Activated CD4-positive, alpha-beta T cell treated with anti-CD3 and anti-CD28 coated beads, Interleukin-2, amount 10 ng/mL, durations not matched to agents 24 days and 14 days (primary cell): ENCODE results near the gene KCNF1. TPM values are rescaled to one million over a fixed set of nuclear protein-coding genes. Genes with fewer than 3 reads are reported as not detected.

Experiments
- DNase-seq: peaks from one replicate; pipeline ENCODE4 v3.0.0; 2022
- H3K27ac Mint-ChIP-seq: one replicate; pipeline ENCODE4 v1.8.0; 2022; ENCODE audit warnings: mild to moderate bottlenecking, mixed read lengths
- H3K27me3 Mint-ChIP-seq: one replicate; pipeline ENCODE4 v1.8.0; 2022; ENCODE audit warnings: mixed read lengths
- H3K36me3 Mint-ChIP-seq: one replicate; pipeline ENCODE4 v1.8.0; 2022; ENCODE audit warnings: low read depth, mild to moderate bottlenecking, mixed read lengths
- H3K4me1 Mint-ChIP-seq: one replicate; pipeline ENCODE4 v1.8.0; 2021; ENCODE audit warnings: mixed read lengths
- H3K4me3 Mint-ChIP-seq: one replicate; pipeline ENCODE4 v1.8.0; 2022; ENCODE audit warnings: mild to moderate bottlenecking, moderate library complexity, mixed read lengths
- H3K9me3 Mint-ChIP-seq: one replicate; pipeline ENCODE4 v1.8.0; 2021; ENCODE audit warnings: mixed read lengths
- intact Hi-C: fragments of 100-400 bp; cut with micrococcal nuclease; formaldehyde crosslinking; loops from one replicate; pipeline ENCODE4 v1.15.1; 2023
- total RNA-seq: library from RNA; stranded (reverse); gene quantifications from 2 replicates; pipeline ENCODE4 v1.2.3, GENCODE V29; 2022

KCNF1 gene
- total RNA-seq, 1 donor from 2014 or later = not detected

GRCh38 chr2:10915236-10915635 lies 3.5 kb downstream of the KCNF1 start:
- Mint-ChIP-seq H3K27ac (no peak overlapping the region), H3K4me1 (no peaks in the 10 kb centered on the region), H3K36me3 (no peaks in the 10 kb centered on the region), H3K9me3 (no peaks in the 10 kb centered on the region), H3K27me3 (peaks cover 23% of the 10 kb centered on the region), H3K4me3 (no peak overlapping the region)
- intact Hi-C loops = no loop called here
- no peak for DNase-seq

DNA sequence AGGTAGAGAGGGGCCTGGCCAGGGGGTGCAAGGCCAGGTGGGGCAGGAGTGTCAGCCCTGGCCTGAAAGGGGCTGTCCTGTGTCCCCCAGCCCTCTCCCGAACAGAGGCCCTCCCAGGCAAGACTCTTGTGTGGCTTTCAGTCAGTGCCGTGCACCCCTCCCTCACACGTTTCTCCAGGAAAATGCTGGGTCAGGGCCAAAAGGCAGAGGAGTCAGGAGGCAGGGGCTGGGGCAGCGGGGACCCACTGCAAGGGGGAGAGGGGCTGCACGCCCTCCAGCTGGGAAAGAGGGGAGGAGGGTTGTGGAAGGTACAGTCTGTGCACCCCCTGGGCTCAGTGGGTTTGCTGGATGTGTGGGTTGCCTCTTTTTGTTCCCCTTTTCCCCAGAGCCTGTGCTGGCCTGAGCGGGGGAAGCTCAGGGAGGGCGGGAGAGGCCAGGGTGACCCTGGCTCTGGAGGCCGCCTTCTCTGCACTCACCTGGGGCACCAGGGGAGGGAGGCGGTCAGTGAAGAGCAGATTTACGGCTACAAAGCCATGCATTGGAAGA lies 4.1 kb downstream of the KCNF1 start:
- H3K36me3 Mint-ChIP-seq = no peaks in the 10 kb centered on the region
- H3K9me3 Mint-ChIP-seq = no peaks in the 10 kb centered on the region
- no peaks in the 10 kb centered on the region for H3K4me1 Mint-ChIP-seq
- H3K4me3 Mint-ChIP-seq = no peak overlapping the region
- no peak overlapping the region for H3K27ac Mint-ChIP-seq
- H3K27me3 Mint-ChIP-seq = peaks cover 20% of the 10 kb centered on the region
- intact Hi-C loops = no loop called here
- no peak for DNase-seq

- H3K4me3 Mint-ChIP-seq = no peak overlapping the region
- H3K27me3 Mint-ChIP-seq = peaks cover 14% of the 10 kb centered on the region
- H3K9me3 Mint-ChIP-seq = no peaks in the 10 kb centered on the region
- no peaks in the 10 kb centered on the region for H3K4me1 Mint-ChIP-seq
- intact Hi-C loops = no loop called here
- no peak for DNase-seq
- H3K27ac Mint-ChIP-seq = no peak overlapping the region
- no peaks in the 10 kb centered on the region for H3K36me3 Mint-ChIP-seq
Observed at GRCh38 chr2:10916953-10917352, 5.2 kb downstream of the KCNF1 start.

DNA sequence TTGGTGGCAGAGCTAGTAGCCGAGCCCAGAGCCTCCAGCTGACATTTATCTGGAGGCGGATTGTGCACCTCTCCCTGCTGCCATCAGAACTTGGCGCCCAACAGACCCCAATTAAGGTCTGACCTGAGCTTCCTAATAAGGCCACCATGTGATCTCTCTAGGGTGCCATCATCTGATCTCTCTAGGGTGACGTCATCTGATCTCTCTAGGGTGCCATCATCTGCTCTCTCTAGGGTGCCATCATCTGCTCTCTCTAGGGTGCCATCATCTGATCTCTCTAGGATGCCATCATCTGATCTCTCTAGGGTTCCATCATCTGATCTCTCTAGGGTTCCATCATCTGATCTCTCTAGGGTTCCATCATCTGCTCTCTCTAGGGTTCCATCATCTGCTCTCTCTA lies 6.2 kb downstream of the KCNF1 start:
- no peak overlapping the region for H3K27ac Mint-ChIP-seq
- H3K4me3 Mint-ChIP-seq = no peak overlapping the region
- H3K36me3 Mint-ChIP-seq = no peaks in the 10 kb centered on the region
- H3K4me1 Mint-ChIP-seq = no peaks in the 10 kb centered on the region
- intact Hi-C loops = no loop called here
- H3K9me3 Mint-ChIP-seq = no peaks in the 10 kb centered on the region
- DNase-seq = no peak
- H3K27me3 Mint-ChIP-seq = peaks cover 9% of the 10 kb centered on the region

DNA sequence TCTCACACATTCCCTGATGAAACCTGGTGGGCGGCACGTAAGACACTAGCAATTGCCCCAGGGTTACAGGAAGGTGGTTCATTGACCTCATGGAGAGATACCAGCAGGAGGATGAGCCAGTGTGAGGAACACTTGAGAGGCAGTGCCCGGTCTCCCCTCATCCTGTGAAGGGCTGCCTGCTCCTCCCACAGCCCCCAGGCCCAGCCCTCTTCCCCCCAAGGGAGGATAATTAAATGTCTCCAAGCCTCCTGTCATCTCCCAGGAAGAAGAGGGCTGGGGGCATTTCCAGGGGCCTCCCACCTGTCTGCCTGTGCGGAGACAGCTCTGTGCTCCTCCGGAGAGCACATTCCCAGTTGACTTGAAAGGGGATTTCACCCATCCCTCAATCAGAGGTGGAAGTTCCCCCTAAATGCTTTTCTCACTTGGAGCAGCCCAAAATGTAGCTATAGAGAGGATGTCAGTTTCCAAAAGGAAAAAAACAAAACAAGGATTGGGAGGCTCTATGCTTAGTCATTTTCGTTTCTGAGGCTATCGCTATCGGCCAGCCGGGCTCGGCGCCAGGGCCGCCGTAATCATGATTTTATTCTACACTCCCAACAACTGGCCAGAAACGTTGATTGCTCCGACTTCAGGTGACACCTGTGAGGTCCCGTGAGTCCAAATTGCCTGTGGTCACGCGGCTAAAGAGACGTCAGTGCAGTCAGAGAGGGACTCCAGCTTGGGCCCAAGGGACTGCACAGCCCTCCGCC lies 7.1 kb downstream of the KCNF1 start:
- no peak for DNase-seq
- no peaks in the 10 kb centered on the region for H3K4me1 Mint-ChIP-seq
- no peaks in the 10 kb centered on the region for H3K9me3 Mint-ChIP-seq
- intact Hi-C loops = no loop called here
- no peak overlapping the region for H3K4me3 Mint-ChIP-seq
- H3K27ac Mint-ChIP-seq = no peak overlapping the region
- no peaks in the 10 kb centered on the region for H3K36me3 Mint-ChIP-seq
- peaks cover 4% of the 10 kb centered on the region for H3K27me3 Mint-ChIP-seq

DNA sequence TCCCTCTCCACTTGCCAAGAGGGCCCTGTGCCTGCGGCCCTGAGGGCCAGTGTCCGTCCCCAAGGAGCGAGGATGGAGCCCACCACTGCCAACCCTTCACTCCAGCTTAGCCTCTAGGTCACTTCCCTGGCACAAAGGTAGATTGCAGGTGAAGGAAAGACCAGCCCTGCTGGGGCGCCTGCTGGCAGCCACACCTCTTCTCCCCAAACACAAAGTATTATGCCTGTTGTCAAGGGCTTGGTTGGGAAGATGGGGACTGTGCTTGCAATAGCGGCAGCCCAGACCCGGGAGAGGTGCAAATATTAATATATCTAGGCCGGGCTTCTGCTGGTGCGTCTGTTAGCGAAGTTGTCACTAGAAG lies 7.7 kb downstream of the KCNF1 start:
- H3K27me3 Mint-ChIP-seq = peaks cover 4% of the 10 kb centered on the region
- H3K9me3 Mint-ChIP-seq = no peaks in the 10 kb centered on the region
- H3K27ac Mint-ChIP-seq = no peak overlapping the region
- no peak for DNase-seq
- H3K36me3 Mint-ChIP-seq = no peaks in the 10 kb centered on the region
- intact Hi-C loops = no loop called here
- no peaks in the 10 kb centered on the region for H3K4me1 Mint-ChIP-seq
- H3K4me3 Mint-ChIP-seq = no peak overlapping the region

DNA sequence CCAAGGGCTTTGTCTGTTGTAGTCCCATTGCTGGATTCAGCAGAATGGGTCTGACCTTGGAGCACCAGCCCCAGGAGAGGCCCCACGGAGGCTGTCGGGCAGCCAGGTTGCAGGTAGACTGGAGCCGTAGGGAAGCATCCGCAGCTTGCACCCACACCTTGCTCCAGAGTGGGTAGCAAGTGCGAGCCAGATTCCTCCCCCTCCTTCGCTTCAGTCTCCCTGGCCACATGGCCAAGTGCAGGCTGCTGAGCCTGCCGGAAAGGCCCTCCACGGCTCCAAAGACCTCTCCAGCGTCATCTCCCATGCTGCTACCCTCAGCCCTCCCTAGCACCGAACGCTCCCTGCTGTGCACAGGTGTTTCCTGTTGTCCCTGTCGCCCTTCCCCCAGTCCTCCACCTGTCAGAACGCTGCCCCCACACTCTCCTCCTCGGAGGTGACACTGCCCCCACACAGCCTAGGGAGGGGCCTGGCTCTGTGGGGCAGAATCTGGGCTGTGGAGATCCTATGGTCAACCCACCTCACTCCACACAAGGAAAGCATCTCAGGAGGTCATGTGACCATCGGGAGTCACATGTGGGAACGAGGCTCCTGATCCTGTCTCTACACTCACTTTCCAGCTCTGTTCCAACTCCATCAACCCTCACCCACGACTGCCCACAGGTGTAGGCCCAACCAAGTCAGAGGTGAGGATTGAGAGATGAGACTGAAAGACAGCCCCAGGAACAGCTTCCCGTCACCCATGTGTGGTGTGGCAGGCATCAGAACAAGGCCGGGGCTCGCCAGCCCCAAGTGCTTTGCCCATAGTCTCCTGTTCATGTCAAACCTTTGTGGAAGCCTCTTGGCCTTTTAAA lies 8.3 kb downstream of the KCNF1 start:
- no peaks in the 10 kb centered on the region for H3K9me3 Mint-ChIP-seq
- no peak overlapping the region for H3K27ac Mint-ChIP-seq
- intact Hi-C loops = no loop called here
- no peaks in the 10 kb centered on the region for H3K27me3 Mint-ChIP-seq
- no peak for DNase-seq
- H3K4me1 Mint-ChIP-seq = no peaks in the 10 kb centered on the region
- H3K4me3 Mint-ChIP-seq = no peak overlapping the region
- H3K36me3 Mint-ChIP-seq = no peaks in the 10 kb centered on the region

DNA sequence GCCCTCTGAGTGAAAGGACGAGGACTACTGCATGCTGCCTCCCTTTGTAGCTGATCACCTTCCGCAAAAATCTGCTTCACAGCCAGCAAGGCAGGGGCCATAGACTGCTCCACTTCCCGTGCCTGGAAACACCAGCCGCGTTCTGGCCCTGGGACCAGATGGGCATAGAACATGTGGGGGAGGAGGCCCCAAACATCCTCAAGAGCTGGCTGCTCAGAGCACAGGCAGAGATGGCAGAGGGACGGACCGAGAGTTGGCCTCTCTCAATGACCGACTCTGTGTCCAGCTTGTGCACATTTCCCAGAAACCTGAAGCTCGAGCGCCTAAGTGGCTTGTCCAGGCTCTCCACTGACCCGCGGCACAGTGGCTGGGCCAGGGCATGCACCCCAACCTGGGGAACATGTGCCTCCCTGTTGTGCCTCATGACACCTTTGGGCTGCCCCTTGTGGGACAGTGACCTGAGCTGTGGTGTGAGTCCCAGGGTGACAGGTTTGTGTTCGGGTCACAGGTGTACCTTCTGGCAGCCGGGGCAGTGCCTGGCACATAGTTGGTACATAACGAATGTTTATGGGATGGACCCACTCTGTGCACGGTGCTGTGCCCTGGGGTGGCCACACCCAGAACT lies 9.1 kb downstream of the KCNF1 start:
- no peak for DNase-seq
- Mint-ChIP-seq H3K4me3 (no peak overlapping the region), H3K4me1 (no peaks in the 10 kb centered on the region), H3K36me3 (no peaks in the 10 kb centered on the region), H3K27ac (no peak overlapping the region), H3K9me3 (no peaks in the 10 kb centered on the region), H3K27me3 (no peaks in the 10 kb centered on the region)
- intact Hi-C loops = no loop called here

- no peaks in the 10 kb centered on the region for H3K4me1 Mint-ChIP-seq
- intact Hi-C loops = no loop called here
- DNase-seq = no peak
- no peaks in the 10 kb centered on the region for H3K27me3 Mint-ChIP-seq
- no peaks in the 10 kb centered on the region for H3K9me3 Mint-ChIP-seq
- H3K36me3 Mint-ChIP-seq = no peaks in the 10 kb centered on the region
- no peak overlapping the region for H3K4me3 Mint-ChIP-seq
- H3K27ac Mint-ChIP-seq = no peak overlapping the region
Observed at GRCh38 chr2:10921525-10921924, 9.8 kb downstream of the KCNF1 start.

- Mint-ChIP-seq H3K27ac (no peak overlapping the region), H3K9me3 (no peaks in the 10 kb centered on the region), H3K4me1 (no peaks in the 10 kb centered on the region), H3K36me3 (no peaks in the 10 kb centered on the region), H3K27me3 (no peaks in the 10 kb centered on the region), H3K4me3 (no peak overlapping the region)
- intact Hi-C loops = no loop called here
- no peak for DNase-seq
Observed at GRCh38 chr2:10922307-10923007, 10.7 kb downstream of the KCNF1 start.

DNA sequence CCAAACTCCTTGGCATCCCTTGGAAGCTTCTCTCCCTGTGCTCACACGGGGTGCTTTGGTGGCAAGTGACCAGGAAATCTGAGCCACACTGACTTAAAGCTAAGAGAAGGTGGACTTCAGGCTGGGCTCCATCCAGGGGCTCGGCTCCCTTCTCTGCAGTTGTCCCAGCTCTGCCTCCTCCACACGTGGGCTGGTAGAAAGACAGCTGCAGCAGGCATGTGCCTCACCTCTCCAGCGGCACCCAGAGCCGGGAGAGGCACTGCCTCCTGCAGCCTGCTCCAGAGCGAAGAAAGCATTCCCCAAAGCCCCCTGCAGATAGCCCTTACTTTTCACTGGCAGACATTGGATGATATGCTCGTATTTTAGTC lies 11.3 kb downstream of the KCNF1 start:
- H3K36me3 Mint-ChIP-seq = no peaks in the 10 kb centered on the region
- no peak overlapping the region for H3K27ac Mint-ChIP-seq
- H3K4me1 Mint-ChIP-seq = no peaks in the 10 kb centered on the region

GRCh38 chr2:10923965-10924364 lies 12.2 kb downstream of the KCNF1 start:
- Mint-ChIP-seq H3K9me3 (no peaks in the 10 kb centered on the region), H3K4me1 (no peaks in the 10 kb centered on the region), H3K27me3 (peaks cover 3% of the 10 kb centered on the region), H3K36me3 (no peaks in the 10 kb centered on the region), H3K27ac (no peak overlapping the region), H3K4me3 (no peak overlapping the region)
- no peak for DNase-seq
- intact Hi-C loops = no loop called here

More for the DNA sequence above, 11.3 kb downstream of the KCNF1 start:
- no peak for DNase-seq
- Mint-ChIP-seq H3K4me3 (no peak overlapping the region), H3K27me3 (peaks cover under 1% of the 10 kb centered on the region), H3K9me3 (no peaks in the 10 kb centered on the region)
- intact Hi-C loops = no loop called here

GRCh38 chr2:10924441-10924840 lies 12.7 kb downstream of the KCNF1 start:
- no peaks in the 10 kb centered on the region for H3K9me3 Mint-ChIP-seq
- intact Hi-C loops = no loop called here
- no peak overlapping the region for H3K4me3 Mint-ChIP-seq

More at GRCh38 chr2:10924441-10924840, 12.7 kb downstream of the KCNF1 start:
- no peaks in the 10 kb centered on the region for H3K4me1 Mint-ChIP-seq
- peaks cover 4% of the 10 kb centered on the region for H3K27me3 Mint-ChIP-seq
- no peaks in the 10 kb centered on the region for H3K36me3 Mint-ChIP-seq
- no peak overlapping the region for H3K27ac Mint-ChIP-seq
- DNase-seq = no peak
